ENCODE results near the gene TAF11. TPM values are rescaled to one million over a fixed set of nuclear protein-coding genes. Genes with fewer than 3 reads are reported as not detected.
"Not testable (repeated sequence)": the region's sequence is repeated elsewhere in the genome, so short reads cannot be mapped to it uniquely, and the experiment has no call there.

Gene TAF11
- total RNA-seq = 36.5 to 36.7 TPM (median 36.5 TPM) in 3 replicates

- TF ChIP-seq CTCF (IDR thresholded peaks at IDR 0.05; ENCODE audit: unreplicated experiment) = no peak
- peaks cover 30% of the 10 kb centered on the region for H3K4me1 Mint-ChIP-seq
- peaks cover 7% of the 10 kb centered on the region for H3K36me3 Mint-ChIP-seq
- H3K27ac Mint-ChIP-seq = peak within 1 kb of the TSS; percentile 99
- H3K4me3 Mint-ChIP-seq = peak within 1 kb of the TSS; percentile 98
- DNase-seq (ENCODE audit: low spot score in 2 of 2, unreplicated experiment in 2 of 2) = peak; percentile 87 to 91
- H3K27me3 Mint-ChIP-seq (ENCODE audit: low read depth) = no peaks in the 10 kb centered on the region
- no peaks in the 10 kb centered on the region for H3K9me3 Mint-ChIP-seq
Measured at GRCh38 chr6:34887753-34888513, at the start of gene TAF11. Gene TAF11 (minus strand): TSS chr6:34888042. CDS start chr6:34887957, 85 bp downstream.

GRCh38 chr6:34934516-34934915 is 46.7 kb upstream of the TAF11 start:
- H3K36me3 Mint-ChIP-seq = no peaks in the 10 kb centered on the region
- H3K27me3 Mint-ChIP-seq (ENCODE audit: low read depth) = no peaks in the 10 kb centered on the region
- H3K4me3 Mint-ChIP-seq = no peak overlapping the region
- no peaks in the 10 kb centered on the region for H3K9me3 Mint-ChIP-seq
- peaks cover 27% of the 10 kb centered on the region for H3K4me1 Mint-ChIP-seq
- DNase-seq (ENCODE audit: low spot score in 2 of 2, unreplicated experiment in 2 of 2) = peak; percentile 46 to 71
- no peak for TF ChIP-seq CTCF (IDR thresholded peaks at IDR 0.05; ENCODE audit: unreplicated experiment)
- peak overlapping the region; percentile 31 for H3K27ac Mint-ChIP-seq

GRCh38 chr6:34932202-34932601 is 44.4 kb upstream of the TAF11 start:
- not testable (repeated sequence) for H3K9me3 Mint-ChIP-seq; H3K27me3 Mint-ChIP-seq (ENCODE audit: low read depth); DNase-seq (ENCODE audit: low spot score in 2 of 2, unreplicated experiment in 2 of 2); H3K27ac Mint-ChIP-seq; H3K4me3 Mint-ChIP-seq; H3K36me3 Mint-ChIP-seq
- H3K4me1 Mint-ChIP-seq = peaks cover 24% of the 10 kb centered on the region

GRCh38 chr6:34930221-34930620 is 42.4 kb upstream of the TAF11 start:
- TF ChIP-seq CTCF (IDR thresholded peaks at IDR 0.05; ENCODE audit: unreplicated experiment) = no peak
- Mint-ChIP-seq H3K9me3 (no peaks in the 10 kb centered on the region), H3K27ac (no peak overlapping the region), H3K4me3 (no peak overlapping the region), H3K36me3 (no peaks in the 10 kb centered on the region), H3K27me3 (ENCODE audit: low read depth) (no peaks in the 10 kb centered on the region), H3K4me1 (peaks cover 19% of the 10 kb centered on the region)
- DNase-seq (ENCODE audit: low spot score in 2 of 2, unreplicated experiment in 2 of 2) = no peak

GRCh38 chr6:34929241-34929978 is 41.6 kb upstream of the TAF11 start:
- no peak for TF ChIP-seq CTCF (IDR thresholded peaks at IDR 0.05; ENCODE audit: unreplicated experiment)
- Mint-ChIP-seq H3K27ac (no peak overlapping the region), H3K27me3 (ENCODE audit: low read depth) (no peaks in the 10 kb centered on the region), H3K36me3 (no peaks in the 10 kb centered on the region), H3K4me3 (no peak overlapping the region), H3K9me3 (no peaks in the 10 kb centered on the region), H3K4me1 (peaks cover 11% of the 10 kb centered on the region)
- DNase-seq (ENCODE audit: low spot score in 2 of 2, unreplicated experiment in 2 of 2) = no peak

- DNase-seq (ENCODE audit: low spot score in 2 of 2, unreplicated experiment in 2 of 2) = no peak
- no peak for TF ChIP-seq CTCF (IDR thresholded peaks at IDR 0.05; ENCODE audit: unreplicated experiment)
- H3K4me1 Mint-ChIP-seq = peaks cover 6% of the 10 kb centered on the region
- H3K4me3 Mint-ChIP-seq = no peak overlapping the region
- no peaks in the 10 kb centered on the region for H3K9me3 Mint-ChIP-seq
- no peaks in the 10 kb centered on the region for H3K27me3 Mint-ChIP-seq (ENCODE audit: low read depth)
- no peak overlapping the region for H3K27ac Mint-ChIP-seq
- H3K36me3 Mint-ChIP-seq = no peaks in the 10 kb centered on the region
Measured at GRCh38 chr6:34928695-34929094, 40.9 kb upstream of the TAF11 start.
